K562 treated with DMSO at 1 percent for 48 hours (cell line): ENCODE data around the gene GLIS2. TPM values are rescaled to one million over a fixed set of nuclear protein-coding genes. Genes with fewer than 3 reads are reported as not detected.

Experiments
- total RNA-seq: library from RNA; unstranded; fragments of 300-600 nt; gene quantifications from 2 replicates; pipeline ENCODE4 v1.2.3, GENCODE V29; 2022; ENCODE audit warnings: low replicate concordance; ENCODE audit errors: extremely low read depth

GLIS2 gene
- total RNA-seq, result not detected in 2 replicates

GRCh38 chr16:4315186-4316107 is at the start of gene GLIS2:
Gene GLIS2 (plus strand): TSS chr16:4316067. CDS start chr16:4332281, 16,214 bp downstream.

GRCh38 chr16:4350787-4351659 is 35.2 kb downstream of the GLIS2 start, which contains the start of gene PAM16:
Gene PAM16 (minus strand): TSS chr16:4351321. CDS start chr16:4351234, 87 bp downstream.

DNA sequence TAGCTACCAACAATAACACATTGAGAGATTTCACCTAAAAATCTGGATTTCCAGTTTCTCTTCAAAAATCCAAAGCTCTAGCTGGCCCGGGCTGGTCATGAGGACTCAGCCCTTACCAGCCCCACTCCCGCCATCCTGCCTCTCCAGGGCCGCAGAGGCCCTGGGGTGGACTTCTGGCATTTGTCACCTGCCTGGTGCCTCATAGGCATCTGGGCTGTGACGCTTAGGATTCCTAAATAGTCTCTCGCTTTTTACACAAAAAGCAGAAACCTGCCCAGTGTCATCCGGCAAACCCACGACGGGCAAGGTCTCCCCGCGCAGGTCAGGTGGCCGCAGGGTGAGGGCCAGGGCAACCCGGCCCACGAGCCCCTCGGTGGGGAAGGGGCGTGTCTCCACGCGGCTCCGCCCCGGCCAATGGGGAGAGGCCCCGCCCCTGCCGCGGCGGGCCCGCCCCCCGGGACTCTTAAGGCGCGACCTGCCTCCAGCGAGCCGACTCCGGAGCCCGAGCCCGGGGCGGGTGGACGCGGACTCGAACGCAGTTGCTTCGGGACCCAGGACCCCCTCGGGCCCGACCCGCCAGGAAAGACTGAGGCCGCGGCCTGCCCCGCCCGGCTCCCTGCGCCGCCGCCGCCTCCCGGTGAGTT is 55.6 kb downstream of the GLIS2 start, which contains the start of gene VASN:
TSS of gene VASN (plus strand) at position 492 of the 644 bp plus-strand sequence. CDS start 9,030 bp downstream, outside the sequence.

Other genes starting within 250 kb of the GLIS2 start
- gene ADCY9, start 199.6 kb upstream of the GLIS2 start, total RNA-seq, result not detected in 2 replicates
- not detected in 2 replicates for gene SRL, start 74.0 kb upstream of the GLIS2 start, total RNA-seq
- gene TFAP4, start 43.0 kb upstream of the GLIS2 start, total RNA-seq, result not detected in 2 replicates
- not detected in 2 replicates for gene PAM16, start 35.3 kb downstream of the GLIS2 start, total RNA-seq
- gene VASN, start 55.8 kb downstream of the GLIS2 start, total RNA-seq, result not detected in 2 replicates
- 1,932 TPM in 1 of 2 replicates, not detected in the other for gene CORO7, start 100.5 kb downstream of the GLIS2 start, total RNA-seq
- gene DNAJA3, start 109.8 kb downstream of the GLIS2 start, total RNA-seq, result not detected in 2 replicates
- gene NMRAL1, start 158.6 kb downstream of the GLIS2 start, total RNA-seq, result not detected in 2 replicates
- gene HMOX2, start 160.3 kb downstream of the GLIS2 start, total RNA-seq, result not detected in 2 replicates
- not detected in 2 replicates for gene CDIP1, start 222.7 kb downstream of the GLIS2 start, total RNA-seq
- not detected in 2 replicates for gene C16orf96, start 240.3 kb downstream of the GLIS2 start, total RNA-seq